CD4-positive, alpha-beta T cell treated with Interleukin-6 for 4 hours (primary cell): Measurements from ENCODE around the gene SCO2.
"Not testable (repeated sequence)": the region's sequence is repeated elsewhere in the genome, so short reads cannot be mapped to it uniquely, and the experiment has no call there.

ENCODE experiments used
- DNase-seq: peaks from one replicate; pipeline ENCODE4 v3.0.0-alpha.2; 2020; ENCODE audit warnings: mixed read lengths

The SCO2 gene

GRCh38 chr22:50531546-50531961 lies 6.2 kb upstream of the SCO2 start:
- DNase-seq: peak; percentile 65

- peak; percentile 80 for DNase-seq
Observed at GRCh38 chr22:50530877-50531545, 5.6 kb upstream of the SCO2 start.

GRCh38 chr22:50530580-50530876 lies 5.1 kb upstream of the SCO2 start:
- DNase-seq: no peak

- peak; percentile 75 for DNase-seq
Observed at GRCh38 chr22:50529897-50530579, 4.6 kb upstream of the SCO2 start, which contains the start of gene TYMP. TYMP (minus strand) TSS chr22:50530012; CDS start chr22:50529709, 303 bp downstream.

- no peak for DNase-seq
Observed at GRCh38 chr22:50529416-50529896, 4.1 kb upstream of the SCO2 start.

GRCh38 chr22:50528682-50529415 lies 3.5 kb upstream of the SCO2 start:
- DNase-seq: no peak

- no peak for DNase-seq
Observed at GRCh38 chr22:50527921-50528681, 2.7 kb upstream of the SCO2 start.

GRCh38 chr22:50526834-50527801 lies 1.7 kb upstream of the SCO2 start:
- DNase-seq: peak; percentile 45

GRCh38 chr22:50526108-50526833 lies 873 bp upstream of the SCO2 start:
- peak; percentile 90 for DNase-seq

GRCh38 chr22:50525858-50526107 lies 385 bp upstream of the SCO2 start:
- DNase-seq: no peak

GRCh38 chr22:50524676-50525103 lies 708 bp downstream of the SCO2 start:
- no peak for DNase-seq

- no peak for DNase-seq
Observed at GRCh38 chr22:50523806-50524675, 1.4 kb downstream of the SCO2 start.

GRCh38 chr22:50523458-50523805 lies 2.0 kb downstream of the SCO2 start:
- no peak for DNase-seq

GRCh38 chr22:50522806-50523438 lies 2.5 kb downstream of the SCO2 start:
- no peak for DNase-seq

- DNase-seq: no peak
Observed at GRCh38 chr22:50522208-50522805, 3.1 kb downstream of the SCO2 start.

GRCh38 chr22:50521710-50522109 lies 3.7 kb downstream of the SCO2 start:
- no peak for DNase-seq

- DNase-seq: no peak
Observed at GRCh38 chr22:50520826-50521453, 4.5 kb downstream of the SCO2 start.

GRCh38 chr22:50520184-50520583 lies 5.2 kb downstream of the SCO2 start:
- DNase-seq: not testable (repeated sequence)

GRCh38 chr22:50519151-50519550 lies 6.2 kb downstream of the SCO2 start:
- no peak for DNase-seq
